Breast epithelium (tissue), 4 donors: ENCODE data around the gene NTN5. TPM values are rescaled to one million over a fixed set of nuclear protein-coding genes. Genes with fewer than 3 reads are reported as not detected.

Experiments
- DNase-seq, 2 donors: peaks; one replicate each; pipeline ENCODE4 v3.0.0-alpha.2; 2019; ENCODE audit warnings: low spot score in 2 of 2
- H3K27ac ChIP-seq, 2 donors: fragments of 200-600 bp; sonication (generic) in 1 of 2; one replicate each; pipeline ENCODE4 v1.5.1; 2016 to 2019; ENCODE audit warnings: mild to moderate bottlenecking in 1 of 2
- H3K27me3 ChIP-seq, 2 donors: fragments of 200-600 bp; sonication (generic) in 1 of 2; one replicate each; pipeline versions ENCODE4 v1.5.1 to v1.6.0; 2017 to 2019; ENCODE audit warnings: control low read depth in 1 of 2, mild to moderate bottlenecking in 1 of 2
- H3K36me3 ChIP-seq: fragments of 200-600 bp; one replicate; pipeline ENCODE4 v1.5.1; 2019
- H3K4me1 ChIP-seq, 2 donors: fragments of 200-600 bp; sonication (generic); one replicate each; pipeline ENCODE4 v1.5.1; 2016 to 2019; ENCODE audit warnings: control low read depth in 1 of 2
- H3K4me3 ChIP-seq, 3 donors: fragments of 200-600 bp; sonication (generic); 1 replicate in 2 of 3; 2 replicates in 1 of 3; pipeline ENCODE4 v1.5.1; 2016 to 2019; ENCODE audit warnings: mild to moderate bottlenecking in 3 of 3, moderate library complexity in 2 of 3
- H3K9me3 ChIP-seq, 2 donors: fragments of 200-600 bp; sonication (generic) in 1 of 2; one replicate each; pipeline ENCODE4 v1.5.1; 2016 to 2019; ENCODE audit warnings: control low read depth in 1 of 2
- POLR2A ChIP-seq: fragments of 450-650 bp; IDR thresholded peaks from one replicate; pipeline ENCODE4 v1.6.1; 2016; ENCODE audit warnings: antibody characterized with exemption, mild to moderate bottlenecking, moderate library complexity
- POLR2AphosphoS5 ChIP-seq, 3 donors: sonication (generic); formaldehyde crosslinking; IDR thresholded peaks; one replicate each; pipeline ENCODE4 v1.6.1; 2017; ENCODE audit warnings: antibody characterized with exemption in 3 of 3
- intact Hi-C: fragments of 100-400 bp; cut with DNase I; formaldehyde crosslinking; loops from one replicate; pipeline ENCODE4 v1.15.1; 2023; ENCODE audit warnings: low total_unique reads
- total RNA-seq, 3 donors: library from RNA; depleted of rRNA; stranded (reverse); fragments of >200 nt; gene quantifications; one replicate each; pipeline ENCODE4 v1.1.0, GENCODE V29; 2016
- TF ChIP-seq, protein P1 (sequence below), 3 donors: fragments of 450-650 bp; IDR thresholded peaks; one replicate each; pipeline ENCODE4 v1.5.1; 2016 to 2017; ENCODE audit warnings: antibody characterized with exemption in 3 of 3, mild to moderate bottlenecking in 3 of 3, moderate library complexity in 3 of 3

Gene NTN5
- total RNA-seq, 3 donors from 2014 or later, result 0.64 to 2.9 (median 2.6) TPM

DNA sequence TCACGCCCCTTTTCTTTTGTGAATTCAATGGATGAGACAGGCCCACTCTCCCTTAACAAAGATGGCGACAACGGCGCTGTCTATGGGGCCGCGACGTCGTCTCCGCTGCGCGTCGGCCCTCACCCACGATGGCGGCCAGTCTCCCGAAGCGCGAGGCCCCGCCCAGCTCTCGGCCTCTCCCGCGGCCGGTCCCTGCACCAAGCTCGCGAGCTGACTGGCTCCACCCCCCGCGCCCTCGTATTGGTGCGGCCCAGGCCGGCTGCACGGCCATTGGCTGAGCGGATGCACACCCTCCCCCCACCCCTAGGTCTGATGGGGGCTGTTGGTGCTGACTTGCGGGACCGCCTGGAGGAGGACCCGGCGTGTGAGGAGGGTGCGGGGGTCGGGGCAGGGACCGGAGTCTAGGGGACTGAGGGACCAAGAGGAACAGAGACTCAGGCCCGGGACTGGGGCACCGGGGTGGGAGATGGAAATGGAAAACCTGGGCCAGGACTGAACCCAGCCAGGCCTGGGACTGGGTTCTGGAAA lies 48.7 kb downstream of the NTN5 start:
- peak; percentile 95 to 97 for DNase-seq
- Histone ChIP-seq H3K4me3 (peak overlapping the region; percentile 34 to 65 (median 50)), H3K27me3 (no peaks in the 10 kb centered on the region), H3K36me3 (no peaks in the 10 kb centered on the region), H3K4me1 (peaks cover 0 to 6% of the 10 kb centered on the region in 2 donors), H3K9me3 (no peaks in the 10 kb centered on the region), H3K27ac (peak overlapping the region; percentile 73 to 82)
- no peak for TF ChIP-seq POLR2A
- peak in 2 of 3 donors; percentile 41 to 44 for TF ChIP-seq POLR2AphosphoS5 (IDR thresholded peaks at IDR 0.05)
- intact Hi-C loops, result no loop called here

DNA sequence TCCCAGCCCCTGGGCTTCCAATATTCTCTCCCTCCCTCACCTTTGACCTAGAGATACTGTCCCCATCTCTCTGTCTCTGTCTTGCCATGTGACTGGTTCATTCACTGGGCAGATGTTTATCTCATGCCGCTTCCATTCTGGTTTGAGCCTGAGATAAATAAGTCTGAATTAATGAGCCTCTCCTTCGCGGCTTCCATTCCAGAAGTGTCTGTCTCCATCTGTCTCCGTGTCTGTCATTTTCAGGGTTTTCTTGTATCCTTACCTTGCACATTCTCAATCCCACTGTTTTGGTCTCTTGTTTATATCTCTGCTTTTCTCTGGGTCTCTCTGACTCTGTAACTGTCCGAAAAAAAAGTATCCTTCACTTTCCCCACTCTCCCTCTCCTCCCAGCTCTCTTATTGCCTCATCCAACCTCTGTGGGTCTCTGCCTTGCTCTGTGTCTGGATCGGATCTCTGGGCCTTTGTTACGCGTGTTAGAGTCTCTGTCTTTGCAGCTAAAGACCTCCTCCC lies 49.2 kb downstream of the NTN5 start:
- H3K4me3 ChIP-seq, result peak overlapping the region; percentile 34 to 65 (median 50)
- intact Hi-C loops, result loop anchor here (2.0 kb wide), 1 partner anchor 71 kb away; the partner anchor contains the start of gene FUT2
- TF ChIP-seq POLR2AphosphoS5 (IDR thresholded peaks at IDR 0.05) (no peak), POLR2A (no peak)
- TF ChIP-seq, protein P1, sequence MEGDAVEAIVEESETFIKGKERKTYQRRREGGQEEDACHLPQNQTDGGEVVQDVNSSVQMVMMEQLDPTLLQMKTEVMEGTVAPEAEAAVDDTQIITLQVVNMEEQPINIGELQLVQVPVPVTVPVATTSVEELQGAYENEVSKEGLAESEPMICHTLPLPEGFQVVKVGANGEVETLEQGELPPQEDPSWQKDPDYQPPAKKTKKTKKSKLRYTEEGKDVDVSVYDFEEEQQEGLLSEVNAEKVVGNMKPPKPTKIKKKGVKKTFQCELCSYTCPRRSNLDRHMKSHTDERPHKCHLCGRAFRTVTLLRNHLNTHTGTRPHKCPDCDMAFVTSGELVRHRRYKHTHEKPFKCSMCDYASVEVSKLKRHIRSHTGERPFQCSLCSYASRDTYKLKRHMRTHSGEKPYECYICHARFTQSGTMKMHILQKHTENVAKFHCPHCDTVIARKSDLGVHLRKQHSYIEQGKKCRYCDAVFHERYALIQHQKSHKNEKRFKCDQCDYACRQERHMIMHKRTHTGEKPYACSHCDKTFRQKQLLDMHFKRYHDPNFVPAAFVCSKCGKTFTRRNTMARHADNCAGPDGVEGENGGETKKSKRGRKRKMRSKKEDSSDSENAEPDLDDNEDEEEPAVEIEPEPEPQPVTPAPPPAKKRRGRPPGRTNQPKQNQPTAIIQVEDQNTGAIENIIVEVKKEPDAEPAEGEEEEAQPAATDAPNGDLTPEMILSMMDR (IDR thresholded peaks at IDR 0.05), result no peak
- H3K27ac ChIP-seq, result peak overlapping the region; percentile 73 to 82
- no peak for DNase-seq
- no peaks in the 10 kb centered on the region for H3K9me3 ChIP-seq
- no peaks in the 10 kb centered on the region for H3K36me3 ChIP-seq
- peaks cover 0 to 6% of the 10 kb centered on the region in 2 donors for H3K4me1 ChIP-seq
- H3K27me3 ChIP-seq, result no peaks in the 10 kb centered on the region

DNA sequence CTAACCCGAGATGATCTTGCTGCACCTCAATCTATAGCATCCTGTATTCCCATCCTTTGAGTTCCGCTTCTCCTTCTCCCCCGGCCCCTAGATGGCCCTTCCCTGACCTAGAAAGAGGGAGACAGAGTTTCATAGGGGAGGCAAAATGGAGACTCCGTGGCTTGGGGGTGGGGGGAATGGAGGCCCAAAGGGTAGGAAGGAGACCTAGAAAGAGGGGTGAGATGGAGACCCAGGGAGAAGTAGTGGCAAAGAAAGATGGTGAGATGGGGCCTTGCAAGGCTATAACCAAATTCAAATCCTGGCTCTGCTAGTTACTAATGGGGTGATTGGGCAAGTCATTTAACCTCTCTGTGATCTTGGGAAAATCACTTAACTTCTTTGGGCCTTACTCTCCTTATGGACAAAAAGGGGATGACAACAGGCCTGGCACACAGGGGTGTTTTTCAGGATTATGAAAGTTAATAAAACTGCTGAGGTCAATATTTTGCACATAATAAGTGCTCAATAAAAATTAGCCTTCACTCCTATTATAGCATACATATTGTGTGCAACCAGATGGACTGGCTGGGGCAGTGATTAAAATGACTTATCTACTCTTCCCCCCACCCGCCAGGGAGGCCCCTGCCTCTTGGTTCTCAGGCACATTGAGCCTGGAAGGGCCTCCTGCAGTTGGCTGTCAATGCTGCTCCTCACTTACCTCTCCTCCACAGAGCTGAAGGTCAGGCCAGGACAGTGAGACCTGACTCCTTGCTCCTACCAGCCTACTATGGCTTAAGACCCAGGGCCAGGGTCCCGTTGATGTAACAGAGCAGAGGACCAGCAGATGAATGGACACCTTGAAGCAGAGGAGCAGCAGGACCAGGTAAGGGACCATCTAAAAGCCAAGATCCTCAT lies 52.9 kb downstream of the NTN5 start:
- Histone ChIP-seq H3K27ac (peak overlapping the region; percentile 91 to 93), H3K36me3 (no peaks in the 10 kb centered on the region), H3K4me3 (peak overlapping the region; percentile 90 to 96 (median 93)), H3K4me1 (peaks cover 4 to 29% of the 10 kb centered on the region in 2 donors), H3K9me3 (no peaks in the 10 kb centered on the region), H3K27me3 (no peaks in the 10 kb centered on the region)
- no peak for DNase-seq
- no peak for TF ChIP-seq POLR2AphosphoS5 (IDR thresholded peaks at IDR 0.05)
- TF ChIP-seq, protein P1 (IDR thresholded peaks at IDR 0.05), result peak in 1 of 3 donors; percentile 19
- intact Hi-C loops, result no loop called here

DNA sequence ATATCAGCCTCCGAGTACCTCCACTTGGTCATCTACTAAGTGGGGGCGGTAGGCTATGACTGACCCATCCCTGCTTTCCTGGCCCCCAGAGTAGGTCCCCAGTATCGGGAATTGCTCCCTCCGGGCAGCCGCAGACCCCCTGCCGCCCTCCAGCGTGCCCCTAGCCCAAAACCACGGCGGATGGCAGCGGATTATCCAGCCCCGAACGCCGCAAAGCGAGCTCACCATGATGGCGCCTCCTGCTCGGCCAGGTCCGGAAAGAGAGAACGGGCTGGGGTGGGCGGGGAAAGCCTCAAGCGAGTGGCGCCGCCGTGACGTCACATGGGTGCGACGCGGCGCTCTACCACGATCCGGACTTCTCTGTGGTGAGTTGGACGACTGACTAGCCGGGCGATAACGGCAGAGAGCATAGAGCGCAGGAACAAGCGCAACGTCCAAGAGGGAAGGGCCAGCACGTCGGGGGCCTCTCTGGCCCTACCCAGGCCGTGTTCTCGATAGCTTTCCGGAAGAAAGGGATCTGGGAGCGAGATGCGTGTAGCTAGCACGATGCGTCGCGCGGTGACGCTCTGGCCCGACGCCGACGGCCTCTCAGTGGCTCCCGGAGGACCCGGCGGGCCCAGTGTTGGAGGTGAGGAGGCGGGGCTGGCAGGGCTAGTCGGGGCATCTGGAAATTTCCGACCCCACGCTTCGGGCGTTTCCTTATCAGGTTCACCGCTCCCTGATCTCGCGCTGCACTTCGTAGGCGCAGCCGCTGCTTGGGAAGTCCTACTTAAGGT lies 53.7 kb downstream of the NTN5 start, which contains the start of the genes RPL18 and SPHK2:
RPL18 (minus strand) TSS at position 263 of the 776 bp plus-strand sequence; CDS start at position 228, 35 bp downstream.
SPHK2 (plus strand) TSS at position 591 of the 776 bp plus-strand sequence. CDS start 1,009 bp downstream, outside the sequence.
- Histone ChIP-seq H3K27ac (peak within 1 kb of the TSS; percentile 91 to 93), H3K4me1 (peaks cover 4 to 29% of the 10 kb centered on the region in 2 donors), H3K27me3 (no peaks in the 10 kb centered on the region), H3K36me3 (no peaks in the 10 kb centered on the region), H3K9me3 (no peaks in the 10 kb centered on the region), H3K4me3 (peak within 1 kb of the TSS; percentile 90 to 96 (median 93))
- DNase-seq, result peak; percentile 98 to 99
- TF ChIP-seq POLR2AphosphoS5 (IDR thresholded peaks at IDR 0.05), result peak; percentile 92 to 96 (median 93)
- TF ChIP-seq POLR2A, result peak; percentile 73
- TF ChIP-seq, protein P1 (IDR thresholded peaks at IDR 0.05), result peak in 1 of 3 donors; percentile 8
- intact Hi-C loops, result no loop called here
